HG03460 (cell line): Measurements from ENCODE around the gene ASIP.
"Not testable (repeated sequence)": the region's sequence is repeated elsewhere in the genome, so short reads cannot be mapped to it uniquely, and the experiment has no call there.

Experiments
- ATAC-seq: cut with Tn5 transposase; IDR thresholded peaks from one replicate; pipeline ENCODE4 v1.9.1; 2021; ENCODE audit not compliant: unreplicated experiment

The ASIP gene

DNA sequence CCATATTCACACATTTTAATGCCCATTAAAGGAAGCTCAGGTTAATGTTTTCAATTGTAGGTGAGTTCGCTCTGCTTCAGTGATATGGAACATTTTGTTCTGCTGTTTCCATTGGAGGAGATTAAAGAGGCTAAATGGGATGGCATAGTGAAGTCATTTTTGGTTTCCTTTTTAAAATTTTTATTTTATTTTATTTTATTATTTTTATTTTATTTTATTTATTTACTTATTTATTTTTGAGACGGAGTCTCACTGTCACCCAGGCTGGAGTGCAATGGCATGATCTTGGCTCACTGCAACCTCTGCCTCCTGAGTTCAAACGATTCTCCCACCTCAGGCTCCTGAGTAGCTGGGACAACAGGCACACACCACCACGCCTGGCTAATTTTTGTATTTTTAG lies 792 bp downstream of the ASIP start:
- ATAC-seq, result not testable (repeated sequence)

DNA sequence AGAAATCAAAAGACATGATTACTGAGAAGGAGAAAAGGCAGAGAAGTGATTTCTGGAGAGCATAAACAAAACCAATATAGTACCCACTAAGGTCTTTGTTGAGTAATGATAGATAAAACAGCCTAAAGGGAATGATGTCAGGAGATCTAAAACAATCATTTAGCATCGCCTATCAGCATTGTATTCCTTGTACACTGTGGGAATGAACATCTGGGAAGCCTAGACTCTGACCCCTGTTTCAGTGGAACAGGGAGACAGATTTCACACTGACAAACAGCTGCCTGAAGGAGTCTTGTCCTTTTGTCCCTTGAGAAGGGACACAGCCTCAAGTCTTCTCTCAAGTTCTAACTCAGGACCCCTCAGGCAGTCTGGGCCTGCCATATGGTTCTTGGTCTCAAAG lies 1.7 kb downstream of the ASIP start:
- ATAC-seq, result no peak

DNA sequence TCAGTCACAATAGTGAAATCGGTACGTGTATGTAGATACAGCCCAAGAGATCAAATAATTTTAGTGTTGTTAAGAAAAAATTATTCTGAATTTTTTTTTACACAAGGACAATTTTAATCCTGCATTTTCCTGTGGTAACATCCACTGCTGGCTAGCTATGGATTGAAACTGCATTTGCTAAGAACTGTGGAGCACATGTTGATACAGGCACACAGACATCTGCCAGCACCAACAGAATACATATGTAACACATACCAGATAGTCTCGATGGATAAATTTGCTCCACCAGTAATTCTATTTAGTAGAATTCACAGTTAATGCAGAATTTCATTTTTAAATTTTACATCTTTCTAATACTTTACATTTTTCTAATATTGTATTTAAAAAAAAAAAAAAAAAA lies 2.2 kb downstream of the ASIP start:
- no peak for ATAC-seq

DNA sequence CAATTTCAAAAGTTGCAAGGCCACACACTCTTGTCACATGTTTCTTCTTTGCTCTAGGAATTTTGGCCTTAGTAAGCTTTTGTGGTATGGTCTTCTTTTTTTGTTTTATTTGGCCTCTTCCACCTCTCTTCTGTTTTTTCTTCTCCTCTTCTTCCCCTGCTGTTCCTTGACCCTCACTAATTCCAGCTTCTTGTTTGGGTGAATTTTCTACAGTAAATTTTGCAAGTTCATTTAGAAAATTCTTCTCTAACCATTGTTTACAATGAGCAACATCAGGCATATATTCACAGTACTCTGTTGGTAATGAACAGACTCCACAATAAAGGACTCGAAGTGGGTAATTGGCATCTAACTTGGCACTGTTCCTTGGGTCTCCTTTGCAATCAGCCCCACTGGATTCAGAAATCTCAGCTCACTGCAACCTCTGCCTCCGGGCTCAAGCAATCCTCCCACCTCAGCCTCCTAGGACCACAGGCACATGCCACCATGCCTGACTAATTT lies 5.0 kb downstream of the ASIP start:
- no peak for ATAC-seq

DNA sequence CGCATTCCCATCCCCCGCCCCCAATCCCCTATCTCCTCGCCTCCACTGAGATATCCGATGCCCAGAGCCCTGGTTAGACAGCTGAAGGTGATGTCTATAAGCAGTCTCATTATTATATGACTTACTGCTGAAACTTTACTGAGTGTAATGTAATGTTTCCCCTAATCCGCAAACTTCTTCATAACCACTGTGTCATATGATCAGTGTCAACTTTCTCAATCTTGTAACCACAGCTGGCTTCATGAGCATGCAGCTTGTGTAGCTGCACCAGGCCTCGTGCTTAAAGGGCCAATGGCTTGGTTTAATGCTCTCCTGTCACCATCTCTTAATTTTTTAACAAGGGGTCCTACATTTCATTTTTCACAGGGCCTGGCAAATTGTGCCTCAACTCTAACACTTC lies 8.1 kb downstream of the ASIP start:
- ATAC-seq, result peak; percentile 68

DNA sequence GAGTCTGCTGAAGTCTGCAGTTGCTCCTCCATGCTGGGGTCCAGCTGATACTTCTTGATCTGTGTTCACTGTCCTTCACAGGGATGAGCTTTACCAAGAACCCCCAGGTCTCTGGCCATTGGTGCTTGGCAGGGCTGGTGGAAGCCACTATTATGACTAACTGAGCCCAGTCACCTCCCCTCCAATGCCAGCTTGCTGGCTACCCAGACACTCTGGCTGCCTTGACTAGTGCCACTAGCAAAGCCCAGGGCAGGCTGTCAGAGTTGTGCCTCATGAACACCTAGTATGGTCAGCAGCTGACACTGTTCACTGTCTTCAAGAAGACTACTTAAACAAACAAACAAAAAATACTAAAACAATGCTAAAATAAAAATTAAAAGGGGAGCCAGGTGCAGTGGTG lies 8.8 kb downstream of the ASIP start:
- no peak for ATAC-seq

DNA sequence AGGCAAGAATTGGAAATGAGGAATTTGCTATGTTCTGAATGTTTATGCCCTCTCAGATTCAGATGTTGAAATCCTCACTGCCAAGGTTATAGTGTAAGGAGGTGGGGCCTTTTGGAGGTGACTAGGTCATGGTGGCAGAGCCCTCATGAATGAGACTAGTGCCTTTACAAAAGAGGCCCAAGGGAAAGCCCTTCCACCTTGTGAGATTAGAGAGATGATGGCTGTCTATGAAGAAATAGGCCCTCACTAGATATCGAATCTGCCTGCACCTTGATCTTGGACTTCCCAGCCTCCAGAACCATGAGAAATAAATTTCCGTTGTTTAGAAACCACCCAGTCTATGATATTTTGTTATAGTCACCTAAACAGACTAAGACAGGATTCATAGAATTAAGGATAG lies 10.4 kb downstream of the ASIP start:
- ATAC-seq, result no peak

DNA sequence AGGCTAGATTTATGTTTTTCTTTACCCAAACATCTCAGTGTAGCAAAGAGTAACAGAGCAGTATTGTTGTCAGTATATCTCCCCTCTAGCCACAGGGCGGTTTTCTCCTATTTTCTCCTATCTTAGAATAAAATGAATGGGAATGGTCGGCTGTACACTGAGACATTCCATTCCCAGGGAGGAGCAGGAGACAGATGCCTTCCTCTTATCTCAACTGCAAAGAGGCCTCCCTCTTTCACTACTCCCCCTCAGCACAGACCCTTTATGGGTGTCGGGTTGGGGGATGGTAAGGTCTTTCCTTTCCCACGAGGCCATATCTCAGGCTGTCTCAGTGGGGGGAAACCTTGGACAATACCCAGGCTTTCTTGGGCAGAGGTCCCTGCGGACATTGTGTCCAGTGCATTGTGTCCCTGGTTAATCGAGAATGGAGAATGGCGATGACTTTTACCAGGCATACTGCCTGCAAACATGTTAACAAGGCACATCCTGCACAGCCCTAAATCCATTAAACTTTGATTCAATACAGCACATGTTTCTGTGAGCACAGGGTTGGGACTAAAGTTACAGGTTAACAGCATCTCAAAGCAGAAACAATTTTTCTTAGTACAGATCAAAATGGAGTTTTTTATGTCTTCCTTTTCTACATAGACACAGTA lies 11.3 kb downstream of the ASIP start:
- not testable (repeated sequence) for ATAC-seq

DNA sequence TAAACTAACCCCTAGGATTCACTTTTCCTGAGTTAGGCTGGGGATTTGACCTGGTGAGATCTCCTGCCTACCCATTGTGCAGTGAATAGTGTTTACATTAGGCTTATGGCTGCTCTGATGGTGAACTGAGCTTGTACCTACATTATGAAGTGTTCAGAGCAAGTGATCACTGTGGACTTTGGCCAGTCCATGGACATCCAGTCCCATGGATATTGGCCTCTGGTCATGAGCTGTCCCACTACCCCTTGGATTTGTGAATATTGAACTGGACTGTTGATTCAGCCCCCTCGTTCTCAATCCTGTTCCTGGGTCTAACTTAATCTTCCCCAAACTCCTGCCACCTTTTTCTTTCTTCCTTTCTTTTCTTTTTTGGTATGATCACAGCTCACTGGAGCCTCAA lies 13.8 kb downstream of the ASIP start:
- no peak for ATAC-seq

DNA sequence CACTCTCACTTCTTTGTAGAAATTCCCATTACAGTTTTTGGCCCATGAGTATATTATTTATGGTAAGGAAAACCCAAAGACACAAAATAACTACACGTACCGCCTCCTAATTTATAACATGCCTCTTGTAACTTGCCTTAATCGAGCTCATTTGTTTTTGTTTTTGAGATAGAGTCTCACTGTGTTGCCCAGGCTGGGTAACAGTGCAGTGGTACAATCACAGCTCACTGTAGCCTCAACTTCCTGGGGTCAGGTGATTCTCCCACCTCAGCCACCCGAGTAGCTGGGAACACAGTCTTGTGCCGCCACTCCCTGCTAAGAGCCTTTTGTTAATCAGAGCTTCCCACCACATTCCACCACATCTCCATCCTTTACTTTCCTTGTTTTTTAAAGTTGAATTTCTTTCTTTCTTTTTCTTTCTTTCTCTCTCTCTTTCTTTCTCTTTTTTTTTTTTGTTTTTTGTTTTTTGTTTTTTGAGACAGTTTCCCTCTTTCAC lies 15.5 kb downstream of the ASIP start:
- no peak for ATAC-seq

DNA sequence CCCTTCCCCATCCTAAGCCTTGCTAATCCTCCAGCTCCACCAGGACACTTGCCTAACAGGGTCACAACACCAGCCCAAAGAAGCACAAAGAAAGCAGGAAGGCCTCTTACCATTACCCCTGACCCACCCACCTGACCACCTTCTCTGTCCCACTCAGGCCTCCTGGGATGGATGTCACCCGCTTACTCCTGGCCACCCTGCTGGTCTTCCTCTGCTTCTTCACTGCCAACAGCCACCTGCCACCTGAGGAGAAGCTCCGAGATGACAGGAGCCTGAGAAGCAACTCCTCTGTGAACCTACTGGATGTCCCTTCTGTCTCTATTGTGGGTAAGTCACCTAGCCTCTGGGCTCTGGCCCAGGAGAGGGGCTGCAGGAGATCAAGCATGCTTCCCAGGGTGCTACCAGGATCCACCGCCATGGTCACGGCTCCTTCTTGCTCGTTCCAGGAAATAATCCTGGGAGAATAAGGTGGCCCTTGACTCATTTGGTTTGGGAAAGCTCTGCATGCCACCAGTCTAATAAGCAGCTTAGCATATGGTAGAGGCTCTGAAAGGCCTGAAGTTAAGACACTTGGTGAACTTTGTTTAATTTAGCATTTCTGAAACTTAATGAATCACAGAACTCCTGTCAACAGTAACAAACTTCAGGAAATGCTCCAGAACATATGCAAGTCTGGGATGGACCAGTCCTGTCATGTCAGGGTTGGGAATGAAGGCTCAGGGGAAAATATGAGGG lies 19.2 kb downstream of the ASIP start:
- no peak for ATAC-seq

DNA sequence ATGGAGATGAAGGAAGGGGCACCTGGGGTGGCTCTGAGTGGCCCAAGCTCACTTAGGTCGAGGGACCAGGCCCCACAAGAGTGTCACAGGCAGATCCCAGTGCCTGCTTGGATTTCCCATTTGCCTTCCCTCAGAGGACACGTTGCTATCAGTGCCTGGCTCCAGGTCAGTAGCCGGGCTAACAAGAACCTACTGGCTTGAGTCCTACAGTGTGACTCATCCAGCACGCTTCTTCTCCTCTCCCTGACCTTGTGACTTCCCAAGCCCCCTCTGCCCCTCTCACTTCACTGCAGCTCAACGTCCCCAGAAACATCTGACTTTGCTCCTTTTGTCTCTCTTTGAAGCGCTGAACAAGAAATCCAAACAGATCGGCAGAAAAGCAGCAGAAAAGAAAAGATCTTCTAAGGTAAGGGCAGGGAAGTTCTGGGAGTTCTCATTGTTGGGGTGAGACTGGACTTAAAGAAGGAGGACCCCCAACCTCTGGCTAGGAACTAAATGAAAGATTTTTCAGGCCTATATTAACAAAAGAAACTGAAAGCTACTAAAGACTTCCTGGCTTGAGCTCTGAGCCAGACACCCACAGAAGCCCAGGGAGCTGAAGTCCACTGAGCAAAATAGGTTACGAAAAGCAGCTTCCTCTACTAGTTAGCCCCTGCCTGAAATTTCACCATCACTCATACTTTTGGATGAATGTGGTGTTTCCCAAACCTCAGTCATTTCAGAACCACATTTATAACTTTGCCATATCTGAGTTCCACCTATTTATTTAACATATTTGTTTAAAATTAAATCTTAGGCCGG lies 21.5 kb downstream of the ASIP start:
- ATAC-seq, result no peak

DNA sequence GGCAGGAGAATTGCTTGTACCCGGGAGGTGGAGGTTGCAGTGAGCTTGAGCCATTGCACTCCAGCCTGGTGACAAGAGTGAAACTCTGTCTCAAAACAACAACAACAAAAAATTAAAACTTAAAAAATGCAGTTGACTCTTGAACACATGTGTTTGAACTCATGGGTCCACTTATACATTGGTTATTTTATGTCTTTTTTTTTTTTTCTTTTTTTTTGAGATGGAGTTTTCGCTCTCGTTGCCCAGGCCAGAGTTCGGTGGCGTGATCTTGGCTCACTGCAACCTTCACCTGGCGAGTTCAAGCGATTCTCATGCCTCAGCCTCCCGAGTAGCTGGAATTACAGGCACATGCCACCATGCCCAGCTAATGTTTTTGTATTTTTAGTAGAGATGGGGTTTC lies 22.2 kb downstream of the ASIP start:
- ATAC-seq, result not testable (repeated sequence)

DNA sequence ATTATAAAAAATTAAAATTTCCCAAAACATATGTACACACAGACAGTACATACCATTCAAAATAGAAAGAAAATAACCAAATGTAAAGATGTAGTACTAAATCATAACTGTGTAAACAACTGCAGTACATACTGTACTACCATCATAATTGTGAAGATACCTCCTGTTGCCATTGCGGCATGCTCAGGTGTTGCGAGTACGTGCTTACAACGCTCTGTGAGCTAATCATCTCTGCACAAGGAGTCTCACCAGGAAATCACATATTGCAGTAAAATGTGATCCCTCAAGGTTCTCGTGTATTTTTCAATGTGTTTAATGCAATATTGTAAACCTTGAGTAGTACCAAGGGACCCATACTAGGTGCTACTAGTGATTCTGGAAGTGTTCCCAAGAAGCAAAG lies 22.9 kb downstream of the ASIP start:
- ATAC-seq, result no peak

DNA sequence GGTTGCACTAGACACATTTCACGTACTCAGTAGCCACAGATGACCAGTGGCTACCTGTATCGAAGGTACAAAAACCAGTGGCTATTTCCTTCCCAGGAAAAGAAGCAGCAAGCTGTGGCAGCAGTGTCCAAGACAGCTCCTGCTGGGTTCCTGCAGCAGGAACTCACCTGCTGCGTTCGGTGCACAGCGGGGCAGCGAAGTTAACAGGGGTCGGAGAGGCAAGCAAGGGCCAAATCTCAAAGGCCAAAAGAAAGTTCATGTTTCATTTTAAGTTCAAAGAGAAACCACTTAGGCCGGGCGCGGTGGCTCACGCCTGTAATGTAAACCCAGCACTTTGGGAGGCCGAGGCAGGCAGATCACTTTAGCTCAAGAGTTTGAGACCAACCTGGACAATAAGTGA lies 26.9 kb downstream of the ASIP start:
- no peak for ATAC-seq

DNA sequence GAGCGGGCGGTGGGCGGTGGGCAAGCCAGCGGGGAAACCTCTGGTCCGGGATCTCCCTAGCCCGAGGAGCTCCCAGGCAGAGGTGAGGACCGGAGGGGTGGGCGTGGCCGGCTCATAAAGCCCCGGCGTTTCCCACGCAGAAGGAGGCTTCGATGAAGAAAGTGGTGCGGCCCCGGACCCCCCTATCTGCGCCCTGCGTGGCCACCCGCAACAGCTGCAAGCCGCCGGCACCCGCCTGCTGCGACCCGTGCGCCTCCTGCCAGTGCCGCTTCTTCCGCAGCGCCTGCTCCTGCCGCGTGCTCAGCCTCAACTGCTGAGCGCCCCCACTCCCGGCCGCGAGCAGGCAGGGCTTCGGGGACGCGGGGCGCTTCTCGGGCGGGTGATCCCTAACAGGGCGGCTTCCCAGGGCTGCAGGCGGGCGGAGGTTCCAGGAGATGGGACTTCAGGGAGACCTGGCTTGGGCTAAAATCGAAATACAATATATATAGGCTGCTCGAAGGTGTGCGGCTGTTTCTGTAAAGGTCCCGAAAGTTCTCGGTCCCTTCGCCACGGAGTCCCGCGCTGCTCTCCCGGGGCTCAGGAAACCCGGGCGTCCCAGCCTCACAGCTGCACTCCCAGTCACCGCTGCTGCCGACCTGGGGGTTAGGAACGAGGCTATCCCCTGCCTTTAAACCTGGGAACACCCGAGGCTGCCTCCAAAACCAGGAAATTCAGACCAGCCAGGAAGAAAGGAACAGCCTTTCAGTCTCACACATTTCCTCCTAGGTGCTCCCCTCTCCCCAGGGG lies 27.8 kb downstream of the ASIP start:
- ATAC-seq, result no peak

DNA sequence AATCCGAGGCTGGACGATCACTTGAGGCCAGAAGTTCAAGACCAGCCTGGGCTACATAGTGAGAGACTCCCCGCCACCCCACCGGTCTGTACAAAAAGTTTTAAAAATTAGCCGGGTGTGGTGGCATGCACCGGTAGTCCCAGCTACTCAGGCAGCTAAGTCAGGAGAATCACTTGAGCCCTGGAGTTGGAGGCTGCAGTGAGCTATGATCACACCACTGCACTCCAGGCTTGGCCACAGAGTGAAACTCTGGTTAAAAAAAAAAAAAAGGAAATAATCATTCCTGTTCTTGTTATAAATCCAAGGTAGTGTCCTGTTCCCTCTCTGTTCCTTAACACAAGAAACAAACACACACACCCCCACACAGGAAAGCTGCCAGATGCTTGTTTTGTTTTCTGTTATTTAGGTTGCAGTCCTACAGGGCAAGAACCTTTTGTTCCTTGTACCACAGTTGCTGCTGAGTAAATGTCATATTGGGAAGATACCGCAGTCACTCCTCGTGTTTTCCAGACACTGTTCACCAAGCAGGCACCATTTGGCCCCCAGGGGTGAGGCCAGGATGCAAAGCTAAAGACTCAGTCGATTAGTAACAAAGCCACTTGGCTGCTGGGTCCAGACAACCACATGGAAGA lies 28.9 kb downstream of the ASIP start:
- no peak for ATAC-seq

DNA sequence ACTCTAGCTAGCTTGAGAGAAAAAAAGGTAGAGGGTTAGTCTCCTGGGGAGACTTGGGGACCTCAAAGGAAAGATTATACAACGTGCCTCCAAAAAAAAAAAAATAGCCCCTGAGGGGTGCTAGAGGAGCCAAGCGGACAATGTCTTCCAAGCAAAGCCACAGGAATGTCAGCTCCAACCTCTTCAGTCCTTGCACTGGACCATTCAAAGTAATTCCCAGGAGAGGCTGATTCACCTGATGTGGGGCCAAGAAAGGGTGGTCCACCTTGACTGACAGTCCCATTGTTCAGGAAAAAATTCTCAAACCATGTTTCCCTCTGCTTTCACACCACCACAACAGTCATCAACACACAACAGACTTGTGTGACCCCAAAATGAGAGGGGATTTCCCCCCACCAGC lies 30.7 kb downstream of the ASIP start:
- no peak for ATAC-seq

DNA sequence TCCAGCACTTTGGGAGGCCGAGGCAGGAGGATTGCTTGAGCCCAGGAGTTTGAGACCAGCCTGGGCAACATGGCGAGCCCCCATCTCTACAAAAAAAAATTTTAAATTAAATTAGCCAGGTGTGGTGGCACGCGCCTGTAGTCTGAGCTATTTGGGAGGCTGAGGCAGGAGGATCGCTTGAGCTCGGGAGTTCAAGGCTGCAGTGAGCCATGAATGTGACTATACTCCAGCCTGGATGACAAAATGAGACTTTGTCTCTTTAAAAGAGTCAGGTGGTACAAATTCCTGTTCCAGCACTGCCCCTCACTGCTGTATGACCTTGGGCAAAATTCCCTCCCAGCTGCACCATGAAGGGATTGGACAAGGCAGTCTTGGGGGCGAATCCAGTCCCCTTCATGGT lies 33.5 kb downstream of the ASIP start:
- no peak for ATAC-seq

DNA sequence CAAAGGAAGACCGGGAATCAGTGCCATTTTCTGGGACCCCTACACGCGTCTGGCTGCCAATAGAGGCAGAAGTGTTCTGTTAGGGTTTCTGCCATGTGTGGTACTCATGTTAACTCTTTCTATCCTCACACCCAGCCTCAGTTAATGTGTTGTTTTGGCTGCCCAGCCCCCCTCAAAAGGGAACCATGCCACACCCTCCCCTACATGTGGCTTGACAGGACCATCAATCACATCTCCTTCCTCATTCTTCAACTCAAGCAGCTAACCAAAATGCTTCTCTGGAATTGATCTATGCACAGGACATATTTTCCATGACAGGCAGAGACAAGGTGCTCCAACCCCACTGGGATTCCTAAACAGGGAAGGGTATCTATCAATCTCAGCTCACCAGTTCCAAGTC lies 40.0 kb downstream of the ASIP start:
- ATAC-seq, result no peak
